Measurements from ENCODE around the gene LRRC1.

GRCh38 chr6:53916804-53917463 is 122.1 kb downstream of the LRRC1 start:
- TF ChIP-seq EZH2 (IDR thresholded peaks at IDR 0.05; ENCODE audit: borderline replicate concordance, insufficient read depth, low read depth, low read length, poor library complexity, severe bottlenecking) (no peak), CTCF (IDR thresholded peaks at IDR 0.05) (no peak)
